H9 (cell line): ENCODE measurements around the gene LIPC. TPM values are rescaled to one million over a fixed set of nuclear protein-coding genes. Genes with fewer than 3 reads are reported as not detected.

Experiments used
- DNase-seq: peaks from one replicate; pipeline ENCODE4 v3.0.0-alpha.2; 2017
- H2AFZ ChIP-seq: one replicate; pipeline ENCODE4 v1.6.1; 2013; ENCODE audit warnings: mild to moderate bottlenecking, low read length, control low read depth, moderate library complexity
- H2AK5ac ChIP-seq: 2 replicates; pipeline ENCODE4 v1.6.1; 2013; ENCODE audit warnings: low read length, control low read depth, mixed read lengths; ENCODE audit not compliant: insufficient read length
- H2BK120ac ChIP-seq: one replicate; pipeline ENCODE4 v1.6.1; 2013; ENCODE audit warnings: low read depth, mild to moderate bottlenecking, low read length, control low read depth, inconsistent platforms; ENCODE audit not compliant: poor library complexity, severe bottlenecking
- H2BK12ac ChIP-seq: 2 replicates; pipeline ENCODE4 v1.6.1; 2013; ENCODE audit warnings: low read length, control low read depth, mixed read lengths, low read depth; ENCODE audit not compliant: insufficient read length
- H2BK15ac ChIP-seq: 2 replicates; pipeline ENCODE4 v1.6.1; 2013; ENCODE audit warnings: low read depth, low read length, control low read depth
- H2BK20ac ChIP-seq: one replicate; pipeline ENCODE4 v1.6.1; 2013; ENCODE audit warnings: low read depth, mild to moderate bottlenecking, low read length, control low read depth, inconsistent platforms; ENCODE audit not compliant: poor library complexity, severe bottlenecking
- H2BK5ac ChIP-seq: 2 replicates; pipeline ENCODE4 v1.6.1; 2013; ENCODE audit warnings: low read length, control low read depth, mixed read lengths; ENCODE audit not compliant: insufficient read length
- H3K14ac ChIP-seq: 2 replicates; pipeline ENCODE4 v1.6.1; 2013; ENCODE audit warnings: low read length, control low read depth; ENCODE audit not compliant: insufficient read depth
- H3K18ac ChIP-seq: 2 replicates; pipeline ENCODE4 v1.6.1; 2013; ENCODE audit warnings: low read depth, mild to moderate bottlenecking, mixed read lengths, low read length, control low read depth; ENCODE audit not compliant: insufficient read length
- H3K23ac ChIP-seq: 2 replicates; pipeline ENCODE4 v1.6.1; 2013; ENCODE audit warnings: low read length, control low read depth, mixed read lengths, low read depth; ENCODE audit not compliant: insufficient read length
- H3K23me2 ChIP-seq: 2 replicates; pipeline ENCODE4 v1.6.1; 2013; ENCODE audit warnings: low read depth, mild to moderate bottlenecking, mixed read lengths, low read length, control low read depth; ENCODE audit not compliant: insufficient read length, poor library complexity, severe bottlenecking
- H3K27ac ChIP-seq: 2 replicates; pipeline ENCODE4 v1.5.1; 2013; ENCODE audit warnings: low read length, control low read depth, mixed read lengths, low read depth; ENCODE audit not compliant: insufficient read length
- H3K27me3 ChIP-seq: 2 replicates; pipeline ENCODE4 v1.6.1; 2013; ENCODE audit warnings: low read length, control low read depth, inconsistent platforms; ENCODE audit not compliant: insufficient read depth
- H3K4ac ChIP-seq: 2 replicates; pipeline ENCODE4 v1.6.1; 2013; ENCODE audit warnings: low read depth, mild to moderate bottlenecking, control low read depth, inconsistent platforms, low read length, moderate library complexity
- H3K4me1 ChIP-seq: 2 replicates; pipeline ENCODE4 v1.6.1; 2013; ENCODE audit warnings: low read length, control low read depth, inconsistent platforms; ENCODE audit not compliant: insufficient read depth
- H3K4me2 ChIP-seq: 2 replicates; pipeline ENCODE4 v1.6.1; 2013; ENCODE audit warnings: low read length, control low read depth, mixed read lengths; ENCODE audit not compliant: insufficient read length, insufficient read depth
- H3K56ac ChIP-seq: 2 replicates; pipeline ENCODE4 v1.6.1; 2013; ENCODE audit warnings: low read depth, mild to moderate bottlenecking, mixed read lengths, low read length, control low read depth; ENCODE audit not compliant: insufficient read length
- H3K79me1 ChIP-seq: 2 replicates; pipeline ENCODE4 v1.6.1; 2013; ENCODE audit warnings: low read depth, mild to moderate bottlenecking, moderate library complexity, low read length, control low read depth, inconsistent platforms; ENCODE audit not compliant: insufficient read depth, poor library complexity, severe bottlenecking
- H3K79me2 ChIP-seq: 2 replicates; pipeline ENCODE4 v1.6.1; 2013; ENCODE audit warnings: low read length, control low read depth, inconsistent platforms; ENCODE audit not compliant: insufficient read depth
- H3K9ac ChIP-seq: 2 replicates; pipeline ENCODE4 v1.6.1; 2013; ENCODE audit warnings: low read length, control low read depth, mixed read lengths; ENCODE audit not compliant: insufficient read length; ENCODE audit errors: extremely low read depth
- H3K9me3 ChIP-seq: one replicate; pipeline ENCODE4 v1.6.1; 2013; ENCODE audit warnings: low read depth, low read length, inconsistent platforms; ENCODE audit not compliant: control insufficient read depth
- H3T11ph ChIP-seq: one replicate; pipeline ENCODE4 v1.6.1; 2013; ENCODE audit warnings: mild to moderate bottlenecking, low read length, control low read depth, inconsistent platforms
- H4K20me1 ChIP-seq: one replicate; pipeline ENCODE4 v1.6.1; 2013; ENCODE audit not compliant: control insufficient read depth, insufficient read length, insufficient read depth
- H4K5ac ChIP-seq: 2 replicates; pipeline ENCODE4 v1.6.1; 2013; ENCODE audit warnings: low read depth, mild to moderate bottlenecking, mixed read lengths, low read length, control low read depth; ENCODE audit not compliant: insufficient read length
- H4K8ac ChIP-seq: replicated peaks from 2 replicates; pipeline ENCODE4 v1.6.1; 2013; ENCODE audit warnings: low read length, control low read depth, mixed read lengths, low read depth; ENCODE audit not compliant: insufficient read length
- H4K91ac ChIP-seq: 2 replicates; pipeline ENCODE4 v1.6.1; 2013; ENCODE audit warnings: low read depth, mild to moderate bottlenecking, moderate library complexity, mixed read lengths, low read length, control low read depth; ENCODE audit not compliant: insufficient read length
- H3K27ac Mint-ChIP-seq, 3 experiments: 2 replicates in 2 of 3; 3 replicates in 1 of 3; pipeline ENCODE4 v1.8.0; 2020 to 2021; ENCODE audit warnings: mixed read lengths in 3 of 3, mild to moderate bottlenecking in 1 of 3, moderate library complexity in 1 of 3
- H3K27me3 Mint-ChIP-seq: 2 replicates; pipeline ENCODE4 v1.8.0; 2021; ENCODE audit warnings: low read depth, mild to moderate bottlenecking, moderate library complexity, mixed read lengths
- H3K36me3 Mint-ChIP-seq, 3 experiments: 2 replicates in 2 of 3; 3 replicates in 1 of 3; pipeline ENCODE4 v1.8.0; 2020 to 2021; ENCODE audit warnings: low read depth in 3 of 3, mixed read lengths in 3 of 3; ENCODE audit not compliant: insufficient read depth in 1 of 3
- H3K4me1 Mint-ChIP-seq, 2 experiments: 2 replicates each; pipeline ENCODE4 v1.8.0; 2020; ENCODE audit warnings: mixed read lengths in 2 of 2
- H3K4me3 Mint-ChIP-seq, 2 experiments: 2 replicates in 1 of 2; 3 replicates in 1 of 2; pipeline ENCODE4 v1.8.0; 2020 to 2021; ENCODE audit warnings: mild to moderate bottlenecking in 2 of 2, mixed read lengths in 2 of 2, moderate library complexity in 1 of 2
- H3K9me3 Mint-ChIP-seq, 2 experiments: 2 replicates in 1 of 2; 3 replicates in 1 of 2; pipeline ENCODE4 v1.8.0; 2020; ENCODE audit warnings: mild to moderate bottlenecking in 2 of 2, mixed read lengths in 2 of 2, moderate library complexity in 1 of 2
- WGBS: extraction: QIAGEN DNeasy Blood & Tissue Kit; methylation state at CpG from one replicate; pipeline ENCODE4 v1.1.7; 2013; ENCODE audit warnings: missing lambda C conversion rate, low lambda C conversion rate, mixed read lengths; ENCODE audit not compliant: insufficient read length; ENCODE audit errors: extremely low coverage; 5-methylcytosine and 5-hydroxymethylcytosine counted together
- total RNA-seq: library from RNA; stranded (reverse); gene quantifications from 2 replicates; pipeline ENCODE4 v1.2.1, GENCODE V29; 2021
- TF ChIP-seq, protein P1 (sequence below): fragments of 200-600 bp; sonication (generic); conservative IDR thresholded peaks from 3 replicates; pipeline ENCODE4 v1.8.0; 2021; ENCODE audit warnings: antibody characterized with exemption, mild to moderate bottlenecking

LIPC gene
- total RNA-seq, 1 experiment from 2014 or later = not detected

- WGBS = no CpG with 5 or more reads among the region's 9 CpGs
- no peak overlapping the region; a peak in 1 of 7 replicates for H3K27ac Mint-ChIP-seq
Observed at GRCh38 chr15:58522865-58523264, 91.1 kb downstream of the LIPC start.

More at GRCh38 chr15:58522865-58523264, 91.1 kb downstream of the LIPC start:
- no peak overlapping the region for H2AFZ ChIP-seq
- no peak overlapping the region for H3K14ac ChIP-seq
- peaks cover 3% of the 10 kb centered on the region; the same call in 1 of the 2 replicates for H3K4me1 ChIP-seq
- no peaks in the 10 kb centered on the region for H3K79me1 ChIP-seq
- Mint-ChIP-seq H3K27me3 (no peaks in the 10 kb centered on the region; the same call in 1 of the 2 replicates), H3K4me3 (no peak overlapping the region), H3K4me1 (peaks cover 17 to 20% of the 10 kb centered on the region in 2 experiments), H3K36me3 (no peaks in the 10 kb centered on the region), H3K9me3 (no peaks in the 10 kb centered on the region)
- H3K4ac ChIP-seq = no peak overlapping the region
- no peak overlapping the region for H2BK20ac ChIP-seq
- H3K27ac ChIP-seq = no peak overlapping the region
- H2BK5ac ChIP-seq = no peak overlapping the region
- H4K5ac ChIP-seq = no peak overlapping the region
- no peaks in the 10 kb centered on the region for H3K9me3 ChIP-seq
- no peak overlapping the region for H3K18ac ChIP-seq
- H3K79me2 ChIP-seq = no peaks in the 10 kb centered on the region
- no peak overlapping the region for H2AK5ac ChIP-seq
- no peak overlapping the region for H3T11ph ChIP-seq
- H2BK12ac ChIP-seq = no peak overlapping the region
- no peak overlapping the region for H3K4me2 ChIP-seq
- no peak overlapping the region for H2BK120ac ChIP-seq
- no peak overlapping the region for H3K56ac ChIP-seq
- H4K91ac ChIP-seq = no peak overlapping the region
- TF ChIP-seq, protein P1, sequence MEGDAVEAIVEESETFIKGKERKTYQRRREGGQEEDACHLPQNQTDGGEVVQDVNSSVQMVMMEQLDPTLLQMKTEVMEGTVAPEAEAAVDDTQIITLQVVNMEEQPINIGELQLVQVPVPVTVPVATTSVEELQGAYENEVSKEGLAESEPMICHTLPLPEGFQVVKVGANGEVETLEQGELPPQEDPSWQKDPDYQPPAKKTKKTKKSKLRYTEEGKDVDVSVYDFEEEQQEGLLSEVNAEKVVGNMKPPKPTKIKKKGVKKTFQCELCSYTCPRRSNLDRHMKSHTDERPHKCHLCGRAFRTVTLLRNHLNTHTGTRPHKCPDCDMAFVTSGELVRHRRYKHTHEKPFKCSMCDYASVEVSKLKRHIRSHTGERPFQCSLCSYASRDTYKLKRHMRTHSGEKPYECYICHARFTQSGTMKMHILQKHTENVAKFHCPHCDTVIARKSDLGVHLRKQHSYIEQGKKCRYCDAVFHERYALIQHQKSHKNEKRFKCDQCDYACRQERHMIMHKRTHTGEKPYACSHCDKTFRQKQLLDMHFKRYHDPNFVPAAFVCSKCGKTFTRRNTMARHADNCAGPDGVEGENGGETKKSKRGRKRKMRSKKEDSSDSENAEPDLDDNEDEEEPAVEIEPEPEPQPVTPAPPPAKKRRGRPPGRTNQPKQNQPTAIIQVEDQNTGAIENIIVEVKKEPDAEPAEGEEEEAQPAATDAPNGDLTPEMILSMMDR = no peak
- no peak for DNase-seq
- H4K8ac ChIP-seq = no peak overlapping the region
- no peak overlapping the region for H3K9ac ChIP-seq
- H4K20me1 ChIP-seq = no peaks in the 10 kb centered on the region
- H2BK15ac ChIP-seq = no peak overlapping the region
- no peaks in the 10 kb centered on the region for H3K27me3 ChIP-seq
- no peaks in the 10 kb centered on the region for H3K23me2 ChIP-seq
- H3K23ac ChIP-seq = no peak overlapping the region
